ENCODE data around the gene CLK1. TPM values are rescaled to one million over a fixed set of nuclear protein-coding genes. Genes with fewer than 3 reads are reported as not detected.

Gene CLK1
- total and polyA plus RNA-seq, 9 of the 15 experiments (the other 6 are each of a cell fraction or from before 2014, with no cell fraction given): 29.3 to 99.2 (median 47.0) TPM

GRCh38 chr2:200864176-200865034 is at the start of gene CLK1 (continued):
- TF ChIP-seq PHF8 (IDR thresholded peaks at IDR 0.05; ENCODE audit: borderline replicate concordance, low read length) (peak; percentile 90), ERF (CRISPR knock-in tag; IDR thresholded peaks at IDR 0.05) (no peak), ATF3 (IDR thresholded peaks at IDR 0.05) (peak; percentile 60; the same call in 1 of the 2 replicates), ATF3 (CRISPR knock-in tag; conservative IDR thresholded peaks at IDR 0.05) (peak; percentile 48; the same call in 1 of the 2 replicates), MBD1 (CRISPR knock-in tag; IDR thresholded peaks at IDR 0.05) (no peak), ILK (tag; IDR thresholded peaks at IDR 0.05; ENCODE audit: borderline replicate concordance, low read depth) (no peak), CREB3 (tag; conservative IDR thresholded peaks at IDR 0.05; ENCODE audit: low read depth) (no peak), ZNF311 (CRISPR knock-in tag; IDR thresholded peaks at IDR 0.05) (no peak), RBM25 (IDR thresholded peaks at IDR 0.05; ENCODE audit: low read depth, low read length, severe bottlenecking) (no peak), RNF2 (IDR thresholded peaks at IDR 0.05) (peak; percentile 19; the same call in 1 of the 2 replicates), PCBP1 (IDR thresholded peaks at IDR 0.05; ENCODE audit: low read depth, low read length, poor library complexity, severe bottlenecking) (no peak), THAP12 (CRISPR knock-in tag; IDR thresholded peaks at IDR 0.05) (peak; percentile 45; the same call in 1 of the 2 replicates), RBBP5 (IDR thresholded peaks at IDR 0.05; ENCODE audit: borderline replicate concordance, insufficient read depth, low read length, poor library complexity, severe bottlenecking) (peak; percentile 82), ETS2 (tag; IDR thresholded peaks at IDR 0.05; ENCODE audit: borderline replicate concordance, poor library complexity, severe bottlenecking) (no peak), GATAD2A (IDR thresholded peaks at IDR 0.05) (peak; percentile 79; the same call in 1 of the 2 replicates), MYC (IDR thresholded peaks at IDR 0.05; ENCODE audit: low read depth, low read length) (peak; percentile 41), MYC (CRISPR knock-in tag; IDR thresholded peaks at IDR 0.05; ENCODE audit: borderline replicate concordance, low read depth) (peak; percentile 15; the same call in 1 of the 2 replicates), CGGBP1 (CRISPR knock-in tag; IDR thresholded peaks at IDR 0.05) (no peak), SETDB1 (IDR thresholded peaks at IDR 0.05; ENCODE audit: low read length) (no peak), ARID2 (IDR thresholded peaks at IDR 0.05) (no peak), SIRT6 (IDR thresholded peaks at IDR 0.05; ENCODE audit: low read depth, low read length) (no peak)

Data from K562 (cell line).